HepG2 (cell line): ENCODE data around the gene MMS19. TPM values are rescaled to one million over a fixed set of nuclear protein-coding genes. Genes with fewer than 3 reads are reported as not detected.

Experiments
- ARID4A ChIP-seq: sonication (generic); formaldehyde crosslinking; IDR thresholded peaks from 2 replicates; pipeline ENCODE4 v1.5.0; 2020; ENCODE audit warnings: mild to moderate bottlenecking, missing genetic modification reagents, borderline replicate concordance
- BCL3 ChIP-seq: sonication (generic); formaldehyde crosslinking; IDR thresholded peaks from 2 replicates; pipeline ENCODE4 v1.5.1; 2020; ENCODE audit warnings: mild to moderate bottlenecking, missing genetic modification reagents, moderate library complexity
- DNMT3B ChIP-seq: conservative IDR thresholded peaks from 2 replicates; pipeline ENCODE4 v1.6.1; 2016; ENCODE audit warnings: missing biosample characterization, control low read depth
- HNF4G ChIP-seq, 2 experiments: sonication (generic) in 1 of 2; formaldehyde crosslinking in 1 of 2; IDR thresholded peaks; 2 replicates each; pipeline versions ENCODE4 v1.4.0 to v1.6.1; 2011 to 2020; ENCODE audit warnings: borderline replicate concordance in 2 of 2, low read depth in 2 of 2, mild to moderate bottlenecking in 2 of 2, low read length in 1 of 2, missing genetic modification reagents in 1 of 2, moderate library complexity in 1 of 2
- IKZF1 ChIP-seq: fragments of 450-650 bp; IDR thresholded peaks from 2 replicates; pipeline ENCODE4 v1.7.1; 2016
- MAF1 ChIP-seq: sonication (generic); formaldehyde crosslinking; IDR thresholded peaks from 2 replicates; pipeline ENCODE4 v1.5.0; 2020; ENCODE audit warnings: missing genetic modification reagents, borderline replicate concordance
- MXI1 ChIP-seq: IDR thresholded peaks from 3 replicates; pipeline ENCODE4 v1.6.1; 2012; ENCODE audit warnings: low read depth, low read length, inconsistent platforms, borderline replicate concordance
- ZNF281 ChIP-seq: sonication (generic); formaldehyde crosslinking; IDR thresholded peaks from 2 replicates; pipeline ENCODE4 v1.4.0; 2020; ENCODE audit warnings: missing genetic modification reagents, borderline replicate concordance
- ZNF407 ChIP-seq: sonication (generic); formaldehyde crosslinking; IDR thresholded peaks from one replicate; pipeline ENCODE4 v1.5.1; 2020; ENCODE audit warnings: mild to moderate bottlenecking, missing genetic modification reagents; ENCODE audit errors: not compliant biosample characterization
- ZNF891 ChIP-seq: sonication (generic); formaldehyde crosslinking; IDR thresholded peaks from 2 replicates; pipeline ENCODE4 v1.5.0; 2020; ENCODE audit warnings: mild to moderate bottlenecking, missing genetic modification reagents
- polyA plus RNA-seq, 8 experiments: library from polyadenylated mRNA; depleted of rRNA in 3 of 8; stranded (reverse) in 7 of 8; unstranded in 1 of 8; fragments of >200 nt; fragmentation: Illumina TruSeq in 4 of 8; extraction: Trizol in 4 of 8; gene quantifications; 2 replicates each; pipeline versions ENCODE4 v1.2.1 to v1.2.3, GENCODE V29; 2011 to 2016; ENCODE audit warnings: low read depth in 4 of 8, missing spikeins in 1 of 8, mixed read lengths in 1 of 8; ENCODE audit not compliant: insufficient read depth in 1 of 8
- total RNA-seq, 5 experiments: library from RNA; depleted of rRNA; stranded (reverse); fragments of >200 nt; fragmentation: Illumina TruSeq; extraction: Trizol; gene quantifications; 2 replicates each; pipeline ENCODE4 v1.2.3, GENCODE V29; 2016; ENCODE audit warnings: low read depth in 1 of 5

MMS19 gene
- total and polyA plus RNA-seq, 2 of the 13 experiments (the other 11 are each of a cell fraction or from before 2014, with no cell fraction given): 76.4 to 107 TPM

GRCh38 chr10:97463363-97464132 lies 34.7 kb downstream of the MMS19 start (continued):
- no peak for TF ChIP-seq MAF1 (CRISPR knock-in tag)
- no peak for TF ChIP-seq IKZF1
- TF ChIP-seq DNMT3B: 0 out of 2 replicates have a peak, but pooled peaks have one; percentile 25
- TF ChIP-seq HNF4G (IDR thresholded peaks at IDR 0.05; ENCODE audit: borderline replicate concordance, low read depth, low read length): peak; percentile 94
- no peak for TF ChIP-seq HNF4G (CRISPR knock-in tag; IDR thresholded peaks at IDR 0.05; ENCODE audit: borderline replicate concordance, low read depth)
- TF ChIP-seq ARID4A (CRISPR knock-in tag): peak; percentile 50; the same call in 1 of the 2 replicates
- TF ChIP-seq ZNF891 (CRISPR knock-in tag): no peak
- TF ChIP-seq MXI1: peak; percentile 45; the same call in 1 of the 3 replicates
- TF ChIP-seq ZNF281 (CRISPR knock-in tag): no peak
- TF ChIP-seq ZNF407 (CRISPR knock-in tag): no peak
- no peak for TF ChIP-seq BCL3
